ENCODE results near the gene ZNF670.
"Not testable (repeated sequence)": the region's sequence is repeated elsewhere in the genome, so short reads cannot be mapped to it uniquely, and the experiment has no call there.

The ZNF670 gene

GRCh38 chr1:247037511-247038320, 40.9 kb downstream of the ZNF670 start:
- no peak for DNase-seq (ENCODE audit: low spot score)

- DNase-seq (ENCODE audit: low spot score), result not testable (repeated sequence)
These were observed 46.3 kb downstream of the ZNF670 start for GRCh38 chr1:247032306-247032705.
